GM18868 (cell line): ENCODE results near the gene ARID3A.

Source experiments
- ATAC-seq: cut with Tn5 transposase; IDR thresholded peaks from one replicate; pipeline ENCODE4 v1.9.1; 2021; ENCODE audit warnings: mild to moderate bottlenecking, moderate library complexity; ENCODE audit not compliant: unreplicated experiment

Gene ARID3A

GRCh38 chr19:960601-960938, 34.7 kb downstream of the ARID3A start:
- ATAC-seq: no peak

DNA sequence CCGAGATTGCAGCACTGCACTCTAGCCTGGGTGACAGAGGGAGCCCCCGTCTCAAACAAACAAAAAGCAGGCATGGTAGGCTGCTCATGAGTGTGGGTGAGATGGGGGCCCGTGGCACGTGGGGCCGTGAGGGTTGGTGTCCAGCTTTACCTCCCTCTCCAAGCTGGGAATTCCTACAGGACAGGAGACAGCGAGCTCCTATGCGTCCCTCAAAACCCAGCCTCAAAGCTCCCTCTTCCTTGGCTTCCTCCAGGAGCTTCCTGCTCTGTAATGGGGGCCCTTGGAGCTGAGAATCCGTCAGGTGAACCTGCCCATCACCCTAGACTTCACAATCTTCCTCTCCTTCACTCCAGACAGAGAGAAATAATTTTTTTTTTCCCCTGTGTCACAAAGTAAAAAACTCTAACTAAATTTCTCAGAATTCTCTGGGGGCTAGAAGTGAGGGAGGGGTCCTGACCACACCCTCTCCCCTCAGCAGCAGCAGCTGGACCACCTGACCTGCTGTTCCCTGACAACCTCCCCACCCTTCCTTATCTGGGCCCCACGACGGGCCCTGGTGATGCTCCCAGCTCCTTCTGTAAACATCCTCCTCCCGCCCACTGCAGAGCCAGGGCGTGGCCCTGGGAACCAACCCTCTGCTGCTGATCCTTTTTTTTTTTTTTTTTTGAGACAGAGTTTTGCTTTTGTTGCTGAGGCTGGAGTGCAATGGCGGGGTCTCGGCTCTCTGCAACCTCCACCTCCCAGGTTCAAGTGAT, 36.2 kb downstream of the ARID3A start:
- no peak for ATAC-seq

- no peak for ATAC-seq
Observed at GRCh38 chr19:962683-963400, 37.0 kb downstream of the ARID3A start.

DNA sequence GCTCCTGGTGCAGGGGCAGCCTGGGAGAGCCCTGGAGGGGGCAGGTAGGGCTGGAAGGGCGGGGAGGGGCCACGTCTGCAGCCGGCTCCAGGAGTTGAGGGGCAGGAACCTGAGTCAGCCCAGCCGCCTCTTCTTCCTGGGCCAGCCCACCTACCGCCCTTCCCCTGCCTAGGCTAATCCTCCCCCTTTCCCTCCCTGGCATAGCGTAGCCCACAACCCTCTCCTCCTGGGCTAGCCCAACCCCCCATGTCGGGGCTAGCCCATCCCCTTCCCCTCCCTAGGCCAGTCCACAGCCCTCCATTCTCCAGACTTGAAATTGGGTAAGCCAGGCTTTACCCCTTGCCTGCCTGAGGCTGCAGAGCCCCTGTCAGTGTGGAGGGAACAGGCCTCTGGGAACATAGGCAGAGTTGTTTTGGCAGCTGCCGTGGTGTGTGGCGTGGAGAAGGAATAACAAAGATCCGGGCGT, 37.7 kb downstream of the ARID3A start:
- no peak for ATAC-seq

- no peak for ATAC-seq
Observed at GRCh38 chr19:964116-964520, 38.3 kb downstream of the ARID3A start.

GRCh38 chr19:964761-965694, 39.2 kb downstream of the ARID3A start:
- ATAC-seq: no peak

DNA sequence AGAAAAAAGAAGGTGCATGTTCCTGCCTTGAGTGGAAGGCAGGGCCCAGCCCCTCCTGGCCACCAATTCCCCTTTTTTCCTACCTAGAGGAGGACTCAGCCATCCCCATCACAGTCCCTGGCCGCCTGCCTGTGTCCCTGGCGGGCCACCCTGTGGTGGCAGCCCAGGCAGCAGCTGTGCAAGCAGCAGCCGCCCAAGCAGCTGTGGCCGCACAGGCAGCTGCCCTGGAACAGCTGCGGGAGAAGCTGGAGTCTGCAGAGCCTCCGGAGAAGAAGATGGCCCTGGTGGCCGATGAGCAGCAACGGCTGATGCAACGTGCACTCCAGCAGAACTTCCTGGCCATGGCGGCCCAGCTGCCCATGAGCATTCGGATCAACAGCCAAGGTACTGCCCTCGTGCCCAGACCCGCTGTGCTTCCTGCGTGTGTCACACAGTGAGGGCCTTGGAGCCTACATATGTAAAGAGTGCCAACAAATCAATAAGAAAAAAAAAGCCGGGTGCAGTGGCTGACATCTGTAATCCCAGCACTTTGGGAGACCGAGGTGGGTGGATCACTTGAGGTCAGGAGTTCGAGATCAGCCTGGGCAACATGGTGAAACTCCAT, 40.8 kb downstream of the ARID3A start:
- ATAC-seq: no peak

DNA sequence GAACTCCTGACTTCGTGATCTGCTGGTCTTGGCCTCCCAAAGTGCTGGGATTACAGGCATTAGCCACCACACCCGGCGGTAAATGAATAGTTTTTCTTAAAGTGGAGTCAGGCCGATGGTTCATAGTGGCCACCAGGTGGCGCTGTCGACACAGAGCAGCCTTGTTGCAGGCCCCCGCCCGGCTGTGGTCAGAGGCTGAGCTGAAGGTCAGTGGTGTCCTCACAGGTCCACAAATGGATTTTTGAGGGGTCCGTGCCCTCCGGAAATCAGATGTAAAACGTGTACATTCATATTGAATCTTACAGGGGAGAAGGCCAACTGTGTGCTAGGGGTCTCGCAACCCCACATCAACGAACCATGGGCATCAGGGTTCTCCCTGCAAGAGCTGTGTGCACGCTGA, 44.9 kb downstream of the ARID3A start:
- ATAC-seq: no peak

DNA sequence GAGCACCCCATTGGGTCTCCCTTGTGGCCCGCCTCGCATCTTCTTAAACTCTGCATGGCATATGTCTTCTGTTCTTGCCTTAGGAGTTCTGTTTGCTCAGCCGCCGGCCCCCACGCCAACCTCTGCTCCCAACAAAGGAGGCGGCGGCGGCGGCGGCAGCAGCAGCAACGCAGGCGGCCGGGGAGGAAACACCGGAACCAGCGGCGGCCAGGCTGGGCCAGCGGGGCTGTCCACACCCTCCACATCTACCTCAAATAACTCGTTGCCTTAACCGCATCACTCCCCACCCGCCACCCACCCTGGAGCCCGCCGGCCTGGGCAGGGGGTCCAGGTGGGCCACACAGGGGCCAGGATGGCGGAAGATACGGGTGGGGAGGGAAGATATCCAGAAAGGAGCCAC, 46.0 kb downstream of the ARID3A start:
- ATAC-seq: no peak

- no peak for ATAC-seq
Observed at GRCh38 chr19:972281-972680, 46.4 kb downstream of the ARID3A start.

DNA sequence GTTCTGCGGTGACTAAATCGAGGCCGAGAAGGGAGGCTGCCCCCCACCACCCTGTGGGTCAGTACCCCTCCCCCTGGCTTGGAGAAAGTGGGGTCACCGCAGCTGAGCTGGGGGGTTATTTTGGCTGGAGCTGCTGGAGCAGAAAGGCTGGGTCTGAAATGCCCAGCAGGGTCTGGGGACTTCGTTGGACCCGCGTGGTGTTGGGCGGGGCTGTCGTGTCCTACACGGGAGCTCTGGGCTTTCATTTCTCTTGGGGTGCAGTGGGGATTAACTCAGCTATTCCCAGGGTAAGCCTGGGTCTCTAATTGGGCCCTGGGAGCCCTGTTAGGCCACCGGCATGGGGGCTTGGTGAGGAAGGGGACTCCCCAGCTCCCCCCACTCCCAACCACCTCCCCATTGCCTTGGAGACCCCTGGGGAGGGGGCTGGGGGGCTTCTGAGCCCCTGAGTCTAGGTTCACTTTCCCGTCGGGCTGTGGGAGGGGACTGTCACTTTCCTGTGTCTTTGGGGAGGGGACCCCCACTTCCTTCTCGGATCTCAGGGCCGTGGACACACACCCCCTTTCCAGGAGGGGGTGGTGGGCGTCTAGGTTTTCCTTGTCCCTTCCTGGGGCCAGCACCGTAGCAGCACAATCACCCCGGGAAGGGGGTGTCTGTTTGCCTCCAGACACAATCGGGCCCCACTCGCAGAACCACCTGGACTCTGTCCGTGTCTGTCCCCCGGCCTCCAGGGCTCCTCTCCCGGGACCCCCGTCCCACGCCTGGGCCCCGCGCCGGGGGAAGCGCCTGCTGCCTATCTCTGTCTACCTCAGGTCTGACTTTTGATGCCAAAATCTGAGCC, 48.1 kb downstream of the ARID3A start:
- ATAC-seq: no peak

DNA sequence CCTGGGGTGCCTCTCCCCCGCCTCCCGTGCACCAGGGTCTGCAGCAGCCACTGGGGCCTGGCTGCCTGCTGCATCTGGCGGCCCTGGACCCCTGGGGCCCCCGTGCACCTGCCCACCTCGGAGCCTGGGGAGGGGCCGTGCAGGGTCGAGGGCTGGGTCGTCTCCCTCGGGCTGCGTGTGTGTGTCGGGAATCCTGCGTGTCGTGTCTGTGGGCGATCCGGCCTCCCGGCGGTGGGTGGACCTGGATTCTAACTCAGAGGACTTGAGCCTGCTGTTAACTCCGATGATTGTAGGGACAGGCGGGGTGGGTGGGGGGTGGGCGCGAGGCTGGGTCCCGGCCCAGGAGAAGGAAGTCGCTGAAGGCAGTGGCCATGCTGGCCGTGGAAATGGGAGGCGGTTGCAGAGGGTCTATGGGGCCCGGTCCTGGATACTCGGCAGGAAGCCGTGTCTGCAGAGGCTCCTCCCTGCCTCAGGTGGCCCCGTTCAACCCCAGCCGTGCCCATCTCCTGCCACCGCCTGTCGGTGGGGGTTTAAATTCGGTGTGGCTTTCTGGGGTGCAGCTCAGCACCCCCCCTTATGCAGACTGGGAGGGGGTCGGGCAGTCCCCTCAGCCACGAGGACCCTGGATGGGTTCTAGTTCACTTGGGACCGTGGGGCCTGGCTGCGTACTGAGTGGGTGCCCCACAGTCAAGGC, 48.9 kb downstream of the ARID3A start:
- no peak for ATAC-seq

DNA sequence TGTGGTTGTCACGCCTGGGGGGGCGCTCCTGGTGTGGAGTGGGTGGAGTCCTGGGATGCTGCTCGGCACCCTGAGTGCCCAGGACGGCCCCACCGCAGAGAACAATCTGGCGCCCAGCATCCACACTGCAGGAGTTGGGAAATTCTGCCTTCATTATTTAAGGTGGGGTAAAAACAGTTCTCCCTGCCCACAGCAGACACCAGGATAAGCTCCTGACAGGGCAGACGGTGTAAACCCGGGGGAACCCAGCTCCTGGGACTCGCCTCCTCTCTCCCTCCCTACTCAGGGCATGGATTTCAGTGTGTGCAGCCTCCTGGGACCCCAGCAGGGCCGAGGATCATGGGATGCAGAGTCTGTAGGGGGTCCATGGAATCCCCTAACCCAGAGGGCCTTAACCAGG, 50.6 kb downstream of the ARID3A start:
- ATAC-seq: no peak

- ATAC-seq: no peak
Observed at GRCh38 chr19:977058-977464, 51.2 kb downstream of the ARID3A start.

- no peak for ATAC-seq
Observed at GRCh38 chr19:979318-979741, 53.5 kb downstream of the ARID3A start.

GRCh38 chr19:980133-980998, 54.5 kb downstream of the ARID3A start:
- no peak for ATAC-seq

- ATAC-seq: no peak
Observed at GRCh38 chr19:982567-983170, 56.8 kb downstream of the ARID3A start.
